ENCODE data around the gene LHFPL3.
"Not testable (repeated sequence)": the region's sequence is repeated elsewhere in the genome, so short reads cannot be mapped to it uniquely, and the experiment has no call there.

LHFPL3 gene

GRCh38 chr7:104906032-104906431, 577.6 kb downstream of the LHFPL3 start:
- TF ChIP-seq ZNF274 (IDR thresholded peaks at IDR 0.05; ENCODE audit: low read depth, low read length) = no peak

GRCh38 chr7:104906556-104906955, 578.2 kb downstream of the LHFPL3 start:
- TF ChIP-seq ZNF274 (IDR thresholded peaks at IDR 0.05; ENCODE audit: low read depth, low read length) = no peak

More at GRCh38 chr7:104906032-104906431, 577.6 kb downstream of the LHFPL3 start:
- no peak overlapping the region for H3K4me3 ChIP-seq (ENCODE audit: low read length)

GRCh38 chr7:104908636-104909035, 580.2 kb downstream of the LHFPL3 start:
- no peak overlapping the region for H3K4me3 ChIP-seq (ENCODE audit: low read length)
- TF ChIP-seq ZNF274 (IDR thresholded peaks at IDR 0.05; ENCODE audit: low read depth, low read length) = no peak

More at GRCh38 chr7:104906556-104906955, 578.2 kb downstream of the LHFPL3 start:
- no peak overlapping the region for H3K4me3 ChIP-seq (ENCODE audit: low read length)

GRCh38 chr7:104909096-104909495, 580.7 kb downstream of the LHFPL3 start:
- no peak overlapping the region for H3K4me3 ChIP-seq (ENCODE audit: low read length)
- TF ChIP-seq ZNF274 (IDR thresholded peaks at IDR 0.05; ENCODE audit: low read depth, low read length) = no peak

GRCh38 chr7:104914421-104914820, 586.0 kb downstream of the LHFPL3 start:
- no peak overlapping the region for H3K4me3 ChIP-seq (ENCODE audit: low read length)
- TF ChIP-seq ZNF274 (IDR thresholded peaks at IDR 0.05; ENCODE audit: low read depth, low read length) = no peak

- no peak overlapping the region for H3K4me3 ChIP-seq (ENCODE audit: low read length)
- TF ChIP-seq ZNF274 (IDR thresholded peaks at IDR 0.05; ENCODE audit: low read depth, low read length) = no peak
Observed at GRCh38 chr7:104921596-104921995, 593.2 kb downstream of the LHFPL3 start.

- no peak overlapping the region for H3K4me3 ChIP-seq (ENCODE audit: low read length)
- no peak for TF ChIP-seq ZNF274 (IDR thresholded peaks at IDR 0.05; ENCODE audit: low read depth, low read length)
Observed at GRCh38 chr7:104922182-104923009, 594.0 kb downstream of the LHFPL3 start.

- H3K4me3 ChIP-seq (ENCODE audit: low read length) = no peak overlapping the region
- no peak for TF ChIP-seq ZNF274 (IDR thresholded peaks at IDR 0.05; ENCODE audit: low read depth, low read length)
Observed at GRCh38 chr7:104923010-104923421, 594.6 kb downstream of the LHFPL3 start.

- H3K4me3 ChIP-seq (ENCODE audit: low read length) = not testable (repeated sequence)
Observed at GRCh38 chr7:104926189-104926588, 597.8 kb downstream of the LHFPL3 start.

- no peak overlapping the region for H3K4me3 ChIP-seq (ENCODE audit: low read length)
- no peak for TF ChIP-seq ZNF274 (IDR thresholded peaks at IDR 0.05; ENCODE audit: low read depth, low read length)
Observed at GRCh38 chr7:104926601-104927041, 598.2 kb downstream of the LHFPL3 start.

- TF ChIP-seq ZNF274 (IDR thresholded peaks at IDR 0.05; ENCODE audit: low read depth, low read length) = no peak
- no peak overlapping the region for H3K4me3 ChIP-seq (ENCODE audit: low read length)
Observed at GRCh38 chr7:104927055-104927454, 598.7 kb downstream of the LHFPL3 start.

GRCh38 chr7:104928721-104929400, 600.5 kb downstream of the LHFPL3 start:
- no peak for TF ChIP-seq ZNF274 (IDR thresholded peaks at IDR 0.05; ENCODE audit: low read depth, low read length)
- H3K4me3 ChIP-seq (ENCODE audit: low read length) = no peak overlapping the region

GRCh38 chr7:104929921-104930320, 601.5 kb downstream of the LHFPL3 start:
- no peak for TF ChIP-seq ZNF274 (IDR thresholded peaks at IDR 0.05; ENCODE audit: low read depth, low read length)
- no peak overlapping the region for H3K4me3 ChIP-seq (ENCODE audit: low read length)

GRCh38 chr7:104931181-104931781, 602.9 kb downstream of the LHFPL3 start:
- H3K4me3 ChIP-seq (ENCODE audit: low read length) = no peak overlapping the region
- no peak for TF ChIP-seq ZNF274 (IDR thresholded peaks at IDR 0.05; ENCODE audit: low read depth, low read length)

GRCh38 chr7:104933022-104933421, 604.6 kb downstream of the LHFPL3 start:
- no peak overlapping the region for H3K4me3 ChIP-seq (ENCODE audit: low read length)
- TF ChIP-seq ZNF274 (IDR thresholded peaks at IDR 0.05; ENCODE audit: low read depth, low read length) = no peak
